ENCODE results near the gene ABCC4.
A peak's percentile ranks its signal among the peaks of the same experiment; 100 is the strongest.
"Not testable (repeated sequence)": the region's sequence is repeated elsewhere in the genome, so short reads cannot be mapped to it uniquely, and the experiment has no call there.

ABCC4 gene

DNA sequence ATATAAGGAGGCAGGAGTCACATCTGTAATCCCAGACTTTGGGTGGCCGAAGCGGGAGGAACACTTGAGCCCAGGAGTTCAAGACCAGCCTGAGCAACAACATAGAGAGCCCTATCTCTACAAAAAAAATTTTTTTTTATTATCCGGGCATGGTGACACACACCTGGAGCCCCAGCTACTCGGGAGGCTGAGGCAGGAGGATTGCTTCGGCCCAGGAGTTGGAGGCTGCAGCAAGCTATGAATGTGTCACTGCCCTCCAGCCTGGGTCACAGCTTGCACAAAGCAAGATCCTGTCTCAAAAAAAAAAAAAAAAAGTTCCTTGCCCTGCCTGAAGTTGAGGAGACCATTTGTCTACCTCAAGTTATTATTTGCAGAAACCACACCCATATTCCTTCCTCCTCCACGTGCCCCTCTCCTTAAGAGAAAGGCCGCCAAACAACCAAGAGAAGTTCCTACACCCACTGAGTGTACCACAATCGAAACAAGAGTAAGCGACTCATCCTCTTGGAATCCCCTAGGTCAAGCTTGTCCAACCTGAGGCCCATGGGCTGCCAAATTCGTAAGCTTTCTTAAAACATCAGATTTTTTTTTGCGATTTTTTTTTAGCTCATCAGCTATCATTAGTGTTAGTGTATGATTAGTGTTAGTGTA lies 2.2 kb downstream of the ABCC4 start:
- DNase-seq = no peak

DNA sequence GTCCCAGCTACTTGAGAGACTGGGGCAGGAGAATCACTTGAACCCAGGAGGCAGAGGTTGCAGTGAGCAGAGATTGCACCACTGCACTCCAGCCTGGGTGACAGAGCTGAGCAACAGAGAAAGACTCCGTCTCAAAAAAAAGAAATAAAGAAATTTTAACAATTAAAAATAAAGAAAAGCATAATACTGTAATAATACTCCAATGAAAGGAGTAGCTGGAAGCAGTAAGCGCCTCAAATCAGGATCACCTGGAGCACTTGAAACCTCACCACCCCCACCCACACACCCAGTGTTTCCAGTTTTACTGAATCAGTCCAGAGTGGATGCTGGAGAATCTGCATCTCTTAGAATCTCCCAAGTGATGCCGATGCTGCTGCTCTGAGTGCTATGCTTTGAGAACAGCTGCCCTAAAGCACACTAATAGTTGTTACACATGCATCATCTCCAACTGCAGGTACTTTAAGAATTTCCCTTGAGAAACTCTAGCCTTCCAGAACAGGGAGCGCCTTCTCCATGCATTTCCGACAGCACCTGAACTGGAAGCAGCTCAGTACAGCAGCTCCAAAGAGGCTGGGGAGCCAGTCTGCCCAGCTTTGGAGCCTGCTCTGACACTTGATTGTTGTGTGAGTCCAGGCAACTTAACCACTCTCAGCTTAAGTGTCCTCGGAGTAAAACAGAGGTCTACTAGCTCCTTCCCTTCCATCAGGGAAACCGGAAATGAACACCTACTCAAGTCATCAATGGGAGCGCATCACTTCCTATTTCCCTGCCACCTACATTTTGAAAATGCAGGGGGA lies 2.9 kb downstream of the ABCC4 start:
- no peak for DNase-seq

DNA sequence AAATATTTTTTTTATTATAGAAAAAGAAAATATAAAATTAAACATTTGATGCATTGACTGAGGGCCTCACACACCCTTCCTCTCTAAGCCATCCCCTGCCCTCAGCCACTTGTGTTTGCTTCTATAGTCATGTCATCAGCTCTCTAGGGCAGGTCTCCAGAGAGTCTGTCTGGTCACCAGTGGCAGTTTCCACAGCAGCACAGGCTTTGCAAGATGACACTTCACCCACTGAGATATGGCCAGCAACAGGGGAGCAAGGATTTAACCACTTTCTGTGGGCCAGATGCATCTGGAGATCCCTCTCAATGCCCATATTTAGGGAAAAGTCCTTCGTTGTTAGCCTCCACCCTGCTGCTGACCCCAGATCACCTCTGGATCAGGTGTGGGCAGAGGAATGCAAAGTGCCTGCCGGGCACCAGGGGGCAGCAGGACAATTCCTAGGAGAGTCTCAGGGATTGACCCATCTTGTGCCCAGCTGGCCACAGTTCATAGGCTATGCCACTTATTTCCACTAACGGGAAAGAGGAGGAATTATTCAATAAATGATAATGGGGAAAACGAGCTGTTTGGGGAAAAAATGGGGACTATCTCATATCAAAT lies 4.8 kb downstream of the ABCC4 start:
- DNase-seq = peak in 1 of 2 donors; percentile 26

DNA sequence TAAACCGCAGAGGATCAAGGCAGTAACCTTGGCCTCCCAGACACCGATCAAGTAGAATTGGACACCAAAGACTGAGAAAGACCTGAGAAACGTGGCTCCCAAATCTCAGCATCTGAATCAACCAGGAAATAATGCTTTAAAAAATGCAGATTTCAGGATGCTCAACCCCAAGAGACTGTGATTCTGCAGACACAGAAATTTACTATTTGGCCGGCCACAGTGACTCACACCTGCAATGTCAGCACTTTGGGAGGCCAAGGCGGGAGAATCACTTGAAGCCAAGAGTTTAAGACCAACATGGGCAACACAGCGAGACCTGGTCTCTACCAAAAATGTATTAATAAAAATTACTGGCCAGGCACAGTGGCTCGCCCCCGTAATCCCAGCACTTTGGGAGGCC lies 6.2 kb downstream of the ABCC4 start:
- DNase-seq = no peak

DNA sequence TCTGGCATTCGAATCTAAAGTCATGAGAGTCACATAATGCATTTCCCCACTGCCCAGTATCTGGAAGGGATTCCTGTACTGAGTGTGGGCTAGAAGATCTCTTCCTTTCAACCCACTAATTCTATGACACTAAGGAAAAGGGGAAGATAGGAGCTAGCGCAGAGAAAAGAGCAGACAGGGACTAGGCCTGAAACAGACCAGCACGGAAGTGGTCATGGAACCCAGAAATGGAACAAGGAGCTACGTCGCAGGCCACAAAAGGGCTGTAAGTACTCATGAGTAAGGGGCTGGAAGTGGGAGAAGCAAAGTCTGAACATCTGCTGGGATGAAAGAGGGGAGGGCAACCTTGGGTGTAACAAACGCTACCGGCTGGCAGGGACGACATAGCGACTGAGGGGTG lies 8.6 kb downstream of the ABCC4 start:
- no peak for DNase-seq

GRCh38 chr13:95289901-95290300 lies 11.3 kb downstream of the ABCC4 start:
- not testable (repeated sequence) for DNase-seq

- no peak for DNase-seq
Measured at GRCh38 chr13:95289020-95289444, 12.2 kb downstream of the ABCC4 start.

GRCh38 chr13:95284436-95284835 lies 16.8 kb downstream of the ABCC4 start:
- no peak for DNase-seq

DNA sequence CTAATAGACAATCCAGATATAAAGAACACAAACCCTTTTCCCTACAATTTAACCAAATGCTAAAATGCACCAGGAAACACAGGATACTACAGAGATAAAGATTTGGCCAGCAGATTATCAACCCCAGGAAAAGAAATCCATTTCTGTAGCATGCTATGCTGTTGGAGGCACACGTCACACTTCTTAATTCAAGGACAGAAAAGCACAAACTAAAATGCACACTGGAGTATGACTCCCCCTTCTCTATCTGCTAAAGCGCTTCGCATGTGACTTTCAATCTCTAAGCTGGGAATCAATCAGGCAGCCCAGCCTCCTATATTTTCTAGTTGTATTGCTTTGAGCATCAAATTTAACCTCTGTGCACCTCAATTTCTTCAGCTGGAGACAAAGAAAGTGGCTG lies 22.2 kb downstream of the ABCC4 start:
- DNase-seq = no peak

GRCh38 chr13:95276037-95276505 lies 25.2 kb downstream of the ABCC4 start:
- no peak for DNase-seq

GRCh38 chr13:95275322-95276036 lies 25.8 kb downstream of the ABCC4 start:
- no peak for DNase-seq

DNA sequence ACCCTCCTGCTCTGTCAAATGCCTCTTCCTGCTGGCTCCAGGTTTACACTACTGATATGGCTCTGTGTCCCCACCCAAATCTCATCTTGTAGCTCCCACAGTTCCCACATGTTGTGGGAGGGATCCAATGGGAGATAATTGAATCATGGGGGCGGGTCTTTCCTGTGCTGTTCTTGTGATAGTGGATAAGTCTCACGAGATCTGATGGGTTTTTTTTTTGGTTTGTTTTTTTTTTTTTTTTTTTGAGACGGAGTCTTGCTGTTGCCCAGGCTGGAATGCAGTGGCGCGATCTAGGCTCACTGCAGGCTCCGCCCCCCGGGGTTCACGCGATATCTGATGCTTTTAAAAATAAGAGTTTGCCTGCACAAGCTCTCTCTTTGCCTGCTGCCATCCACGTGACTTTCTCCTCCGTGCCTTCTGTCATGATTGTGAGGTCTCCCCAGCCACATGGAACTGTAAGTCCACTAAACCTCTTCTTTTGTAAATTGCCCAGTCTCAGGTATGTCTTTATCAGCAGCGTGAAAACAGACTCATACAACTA lies 27.6 kb downstream of the ABCC4 start:
- not testable (repeated sequence) for DNase-seq

GRCh38 chr13:95272076-95272475 lies 29.2 kb downstream of the ABCC4 start:
- not testable (repeated sequence) for DNase-seq

- no peak for DNase-seq
Measured at GRCh38 chr13:95269756-95270155, 31.5 kb downstream of the ABCC4 start.

GRCh38 chr13:95268343-95269065 lies 32.7 kb downstream of the ABCC4 start:
- not testable (repeated sequence) for DNase-seq

- no peak for DNase-seq
Measured at GRCh38 chr13:95267662-95268342, 33.4 kb downstream of the ABCC4 start.

GRCh38 chr13:95264225-95264624 lies 37.0 kb downstream of the ABCC4 start:
- no peak for DNase-seq

- no peak for DNase-seq
Measured at GRCh38 chr13:95262837-95263384, 38.3 kb downstream of the ABCC4 start.

DNA sequence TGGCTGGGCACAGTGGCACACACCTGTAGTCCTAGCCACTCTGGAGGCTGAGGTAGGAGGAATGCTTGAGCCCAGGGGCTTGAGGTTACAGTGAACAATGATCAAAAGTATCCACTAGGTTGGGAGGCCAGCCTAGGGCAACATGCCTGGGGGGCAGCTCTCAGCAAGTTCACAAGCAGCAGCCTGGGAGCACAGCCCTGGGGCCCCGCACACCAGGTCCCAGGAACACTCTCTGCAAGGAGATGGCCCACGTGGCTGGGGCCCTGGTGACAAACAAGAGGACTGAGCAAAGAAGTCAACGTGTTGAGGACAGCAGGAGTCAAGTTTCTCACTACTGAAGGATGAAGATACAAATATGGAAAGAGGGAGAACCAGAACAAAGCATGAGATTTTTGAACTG lies 39.3 kb downstream of the ABCC4 start:
- no peak for DNase-seq

GRCh38 chr13:95260031-95260525 lies 41.2 kb downstream of the ABCC4 start:
- no peak for DNase-seq

GRCh38 chr13:95258619-95259194 lies 42.5 kb downstream of the ABCC4 start:
- DNase-seq = no peak
